Lower leg skin (tissue), 4 donors: ENCODE results near the gene KBTBD12. TPM values are rescaled to one million over a fixed set of nuclear protein-coding genes. Genes with fewer than 3 reads are reported as not detected.
A peak's percentile ranks its signal among the peaks of the same experiment; 100 is the strongest.

Source experiments
- DNase-seq, 2 donors: peaks; one replicate each; pipeline ENCODE4 v3.0.0-alpha.2; 2019; ENCODE audit warnings: low spot score in 2 of 2
- H3K4me3 ChIP-seq: fragments of 200-600 bp; sonication (generic); 2 replicates; pipeline ENCODE4 v1.5.1; 2017; ENCODE audit warnings: mild to moderate bottlenecking, low read depth; ENCODE audit not compliant: poor library complexity, severe bottlenecking
- POLR2A ChIP-seq, 2 donors: fragments of 450-650 bp; IDR thresholded peaks; one replicate each; pipeline ENCODE4 v1.6.1; 2016 to 2017; ENCODE audit warnings: antibody characterized with exemption in 2 of 2, mild to moderate bottlenecking in 1 of 2, moderate library complexity in 1 of 2
- WGBS, 2 donors: methylation state at CpG; one replicate each; pipeline ENCODE4 v1.1.5; 2018; 5-methylcytosine and 5-hydroxymethylcytosine counted together
- intact Hi-C: fragments of 100-400 bp; cut with DNase I; formaldehyde crosslinking; loops from one replicate; pipeline ENCODE4 v1.15.0; 2023; ENCODE audit warnings: low total_unique reads
- total RNA-seq, 4 donors: library from RNA; depleted of rRNA; stranded (reverse); fragments of >200 nt; gene quantifications; one replicate each; pipeline ENCODE4 v1.1.0, GENCODE V29; 2016
- TF ChIP-seq, protein P1 (sequence below), 3 donors: fragments of 450-650 bp; IDR thresholded peaks; one replicate each; pipeline ENCODE4 v1.5.1; 2016; ENCODE audit warnings: antibody characterized with exemption in 3 of 3, mild to moderate bottlenecking in 3 of 3, moderate library complexity in 2 of 3

The KBTBD12 gene
- total RNA-seq, 4 donors from 2014 or later, result 0.22 to 0.23 TPM; not detected in 2

DNA sequence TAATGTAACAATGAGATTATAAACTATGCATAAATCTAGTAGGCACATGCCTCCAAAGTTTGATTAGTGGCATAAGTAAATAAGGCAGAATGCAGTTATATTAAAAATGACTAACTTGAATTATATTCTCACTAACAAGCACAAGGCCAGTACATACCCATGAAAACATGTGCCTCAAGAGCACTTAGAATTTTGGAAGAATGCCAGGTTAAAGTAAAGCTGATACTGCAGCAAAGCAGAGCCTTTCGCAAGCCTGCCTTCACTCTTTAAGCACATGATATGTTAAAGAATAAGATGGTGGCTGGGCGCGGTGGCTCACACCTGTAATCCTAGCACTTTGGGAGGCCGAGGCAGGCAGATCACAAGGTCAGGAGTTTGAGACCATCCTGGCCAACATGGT is 49.0 kb downstream of the KBTBD12 start:
- intact Hi-C loops, result no loop called here
- no peak for DNase-seq
- no peak overlapping the region for H3K4me3 ChIP-seq
- TF ChIP-seq, protein P1, sequence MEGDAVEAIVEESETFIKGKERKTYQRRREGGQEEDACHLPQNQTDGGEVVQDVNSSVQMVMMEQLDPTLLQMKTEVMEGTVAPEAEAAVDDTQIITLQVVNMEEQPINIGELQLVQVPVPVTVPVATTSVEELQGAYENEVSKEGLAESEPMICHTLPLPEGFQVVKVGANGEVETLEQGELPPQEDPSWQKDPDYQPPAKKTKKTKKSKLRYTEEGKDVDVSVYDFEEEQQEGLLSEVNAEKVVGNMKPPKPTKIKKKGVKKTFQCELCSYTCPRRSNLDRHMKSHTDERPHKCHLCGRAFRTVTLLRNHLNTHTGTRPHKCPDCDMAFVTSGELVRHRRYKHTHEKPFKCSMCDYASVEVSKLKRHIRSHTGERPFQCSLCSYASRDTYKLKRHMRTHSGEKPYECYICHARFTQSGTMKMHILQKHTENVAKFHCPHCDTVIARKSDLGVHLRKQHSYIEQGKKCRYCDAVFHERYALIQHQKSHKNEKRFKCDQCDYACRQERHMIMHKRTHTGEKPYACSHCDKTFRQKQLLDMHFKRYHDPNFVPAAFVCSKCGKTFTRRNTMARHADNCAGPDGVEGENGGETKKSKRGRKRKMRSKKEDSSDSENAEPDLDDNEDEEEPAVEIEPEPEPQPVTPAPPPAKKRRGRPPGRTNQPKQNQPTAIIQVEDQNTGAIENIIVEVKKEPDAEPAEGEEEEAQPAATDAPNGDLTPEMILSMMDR (IDR thresholded peaks at IDR 0.05), result no peak
- TF ChIP-seq POLR2A (IDR thresholded peaks at IDR 0.05), result no peak
- 86 to 88% methylated on average over 4 of the region's 4 CpGs for WGBS, 2 donors

DNA sequence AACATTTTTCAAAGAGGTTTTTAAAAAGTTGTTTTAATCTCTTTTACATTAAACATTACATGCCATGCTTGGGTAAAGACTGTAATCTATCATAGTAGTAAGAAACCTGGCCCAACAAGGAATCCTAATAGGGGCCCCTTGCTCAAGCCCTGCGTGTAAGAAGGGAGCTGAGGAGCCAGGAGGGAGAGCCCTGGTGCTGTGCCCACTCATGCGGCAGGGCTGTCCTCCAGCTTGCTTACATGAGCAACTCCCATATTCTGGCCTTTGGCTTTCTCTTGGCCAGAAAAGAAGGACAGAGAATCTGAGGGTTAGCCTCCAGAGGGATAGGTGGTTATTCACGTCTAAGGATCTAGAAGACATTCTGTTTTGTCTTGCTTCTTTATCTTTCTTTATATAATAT is 49.8 kb downstream of the KBTBD12 start:
- 75 to 82% methylated on average over 3 of the region's 3 CpGs for WGBS, 2 donors
- intact Hi-C loops, result no loop called here
- no peak for TF ChIP-seq POLR2A (IDR thresholded peaks at IDR 0.05)
- TF ChIP-seq, protein P1 (IDR thresholded peaks at IDR 0.05), result no peak
- DNase-seq, result no peak
- no peak overlapping the region for H3K4me3 ChIP-seq

DNA sequence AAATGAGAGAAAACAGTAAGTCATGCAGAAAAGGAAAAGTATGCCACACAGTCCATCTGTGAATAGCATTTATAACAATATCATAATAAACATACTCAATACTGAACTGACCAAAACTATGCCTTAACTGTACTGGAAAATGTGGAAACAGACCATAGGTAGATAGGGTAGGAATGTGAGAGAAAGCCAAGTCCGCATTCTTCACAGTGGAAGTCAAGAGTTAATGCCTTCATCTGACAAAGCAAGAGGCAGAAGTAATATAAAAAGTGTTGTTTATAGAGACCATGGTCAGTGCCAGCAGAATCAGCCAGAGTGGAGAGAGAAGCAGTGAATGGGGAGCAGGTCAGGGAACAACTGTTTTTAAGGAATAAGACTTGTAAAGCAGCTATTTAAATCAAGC is 52.3 kb downstream of the KBTBD12 start:
- no peak for TF ChIP-seq POLR2A (IDR thresholded peaks at IDR 0.05)
- intact Hi-C loops, result no loop called here
- DNase-seq, result no peak
- no peak overlapping the region for H3K4me3 ChIP-seq
- 90 to 91% methylated on average over 1 of the region's 1 CpG for WGBS, 2 donors

DNA sequence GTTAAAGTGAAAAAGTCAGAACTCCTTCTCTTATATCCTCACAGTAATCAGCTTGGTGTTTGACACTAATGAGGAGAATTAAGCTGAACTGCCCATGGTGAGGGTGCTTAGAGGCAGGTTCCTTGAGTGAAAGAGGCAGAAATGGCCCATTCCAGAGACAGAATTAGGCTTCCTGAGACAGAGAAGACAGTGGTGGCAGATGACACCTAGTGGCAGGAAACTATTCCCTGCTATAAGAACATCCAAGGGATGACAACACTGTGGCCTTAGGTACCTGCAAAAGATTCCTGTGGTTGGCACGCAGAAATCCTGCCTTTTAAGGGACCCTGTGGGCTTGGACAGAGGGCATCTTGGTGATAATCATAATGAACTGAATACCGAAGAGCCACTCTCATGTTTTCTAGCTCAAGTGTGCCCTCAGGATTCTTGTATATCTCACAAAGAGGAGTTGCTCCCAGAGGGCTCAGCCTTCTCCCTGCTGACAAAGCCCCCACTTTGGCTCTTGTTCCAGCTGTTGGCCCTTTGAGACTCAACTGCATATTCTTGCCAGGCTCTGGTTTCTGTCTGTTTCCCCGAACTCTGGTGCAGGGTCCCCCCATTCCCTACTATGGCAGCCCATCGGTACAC is 56.0 kb downstream of the KBTBD12 start:
- H3K4me3 ChIP-seq, result no peak overlapping the region
- TF ChIP-seq, protein P1 (IDR thresholded peaks at IDR 0.05), result no peak
- TF ChIP-seq POLR2A (IDR thresholded peaks at IDR 0.05), result no peak
- WGBS, 2 donors, result 51 to 62% methylated on average over 4 of the region's 4 CpGs
- peak in 1 of 2 donors; percentile 24 for DNase-seq
- intact Hi-C loops, result loop anchor here (5.0 to 10.0 kb wide), 2 partner anchors 319 to 396 kb away; no protein-coding TSS in a partner anchor

DNA sequence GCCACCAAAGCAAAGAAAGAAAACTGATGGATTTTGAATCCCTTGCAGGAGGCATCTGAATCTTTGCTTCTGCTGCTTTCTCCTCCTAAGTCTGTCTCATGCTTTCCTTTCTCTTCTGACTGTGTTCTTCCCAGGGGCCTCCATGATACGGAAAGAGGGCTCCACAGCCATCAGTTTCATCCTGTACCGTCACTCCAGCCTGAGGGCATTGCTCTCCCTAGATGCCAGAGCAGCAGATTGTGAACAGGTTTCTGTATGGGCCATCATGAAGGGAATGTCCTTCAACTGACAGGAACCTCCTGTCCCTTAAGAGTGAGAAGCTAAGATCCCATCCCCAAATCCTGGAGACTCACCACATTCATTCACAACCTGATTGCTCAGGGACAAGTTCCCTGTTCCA is 59.2 kb downstream of the KBTBD12 start:
- no peak overlapping the region for H3K4me3 ChIP-seq
- TF ChIP-seq, protein P1 (IDR thresholded peaks at IDR 0.05), result no peak
- no peak for TF ChIP-seq POLR2A (IDR thresholded peaks at IDR 0.05)
- no peak for DNase-seq
- 62 to 63% methylated on average over 2 of the region's 2 CpGs for WGBS, 2 donors
- intact Hi-C loops, result loop anchor here (5.0 to 10.0 kb wide), 2 partner anchors 322 to 399 kb away; no protein-coding TSS in a partner anchor

DNA sequence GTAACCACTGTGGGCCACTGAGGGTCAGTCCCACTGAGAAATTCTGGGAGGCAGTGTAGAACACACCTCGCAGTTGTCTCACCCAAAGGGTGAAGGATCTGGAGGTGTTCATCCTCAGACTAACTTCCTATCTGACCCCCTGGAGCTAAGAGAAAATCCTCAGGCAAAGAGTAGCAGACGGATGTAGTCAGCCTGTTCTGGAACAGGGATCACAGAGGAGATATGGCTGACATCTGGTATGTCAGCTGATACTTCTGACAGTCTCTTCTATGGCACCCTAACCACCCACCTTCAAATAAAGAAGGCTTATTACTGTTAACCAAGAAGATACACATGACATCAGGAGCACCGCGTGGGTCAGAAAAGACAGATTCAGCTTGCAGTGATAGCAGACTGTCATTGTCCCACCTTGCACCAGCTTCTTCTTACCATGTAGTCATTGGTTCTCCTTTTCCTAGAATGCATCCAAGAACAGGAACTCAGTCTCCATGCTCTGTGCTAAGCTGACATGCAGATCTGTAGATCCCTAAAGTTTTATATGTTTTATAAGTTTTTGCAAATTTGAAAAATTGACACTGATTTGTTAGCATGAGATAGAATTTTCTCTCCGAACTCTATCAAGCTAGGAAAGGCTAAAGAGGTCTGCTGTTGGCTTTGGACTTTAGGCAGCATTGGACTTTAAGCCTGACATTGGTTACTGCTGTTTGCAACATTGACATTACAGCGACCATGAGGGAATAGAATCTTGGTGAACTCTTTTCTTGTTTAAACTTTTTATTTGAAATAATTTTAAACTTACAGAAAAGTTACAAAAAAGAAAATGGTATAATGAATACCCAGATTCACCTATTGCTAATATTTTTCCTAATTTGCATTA is 60.4 kb downstream of the KBTBD12 start:
- H3K4me3 ChIP-seq, result no peak overlapping the region
- TF ChIP-seq, protein P1 (IDR thresholded peaks at IDR 0.05), result no peak
- TF ChIP-seq POLR2A (IDR thresholded peaks at IDR 0.05), result no peak
- DNase-seq, result no peak
- intact Hi-C loops, result loop anchor here (10.0 kb wide), 1 partner anchor 401 kb away; no protein-coding TSS in a partner anchor
- 79 to 80% methylated on average over 6 of the region's 6 CpGs for WGBS, 2 donors
